Ovary (tissue), 3 donors: Measurements from ENCODE around the gene XRCC6.

Experiments
- EP300 ChIP-seq: sonication (generic); formaldehyde crosslinking; IDR thresholded peaks from one replicate; pipeline ENCODE4 v1.6.1; 2017; ENCODE audit warnings: antibody characterized with exemption
- POLR2A ChIP-seq: fragments of 450-650 bp; IDR thresholded peaks from one replicate; pipeline ENCODE4 v1.6.1; 2017; ENCODE audit warnings: antibody characterized with exemption, mild to moderate bottlenecking, moderate library complexity
- TF ChIP-seq, protein P1 (sequence below), 3 donors: fragments of 450-650 bp in 2 of 3; fragments of 200-600 bp in 1 of 3; IDR thresholded peaks; one replicate each; pipeline versions ENCODE4 v1.5.1 to v1.8.0; 2016 to 2022; ENCODE audit warnings: antibody characterized with exemption in 3 of 3, mild to moderate bottlenecking in 1 of 3
- donor health status: DM: no; HTN: no; CAD: no.

GRCh38 chr22:41682033-41682807 lies 61.1 kb downstream of the XRCC6 start:
- TF ChIP-seq, protein P1, sequence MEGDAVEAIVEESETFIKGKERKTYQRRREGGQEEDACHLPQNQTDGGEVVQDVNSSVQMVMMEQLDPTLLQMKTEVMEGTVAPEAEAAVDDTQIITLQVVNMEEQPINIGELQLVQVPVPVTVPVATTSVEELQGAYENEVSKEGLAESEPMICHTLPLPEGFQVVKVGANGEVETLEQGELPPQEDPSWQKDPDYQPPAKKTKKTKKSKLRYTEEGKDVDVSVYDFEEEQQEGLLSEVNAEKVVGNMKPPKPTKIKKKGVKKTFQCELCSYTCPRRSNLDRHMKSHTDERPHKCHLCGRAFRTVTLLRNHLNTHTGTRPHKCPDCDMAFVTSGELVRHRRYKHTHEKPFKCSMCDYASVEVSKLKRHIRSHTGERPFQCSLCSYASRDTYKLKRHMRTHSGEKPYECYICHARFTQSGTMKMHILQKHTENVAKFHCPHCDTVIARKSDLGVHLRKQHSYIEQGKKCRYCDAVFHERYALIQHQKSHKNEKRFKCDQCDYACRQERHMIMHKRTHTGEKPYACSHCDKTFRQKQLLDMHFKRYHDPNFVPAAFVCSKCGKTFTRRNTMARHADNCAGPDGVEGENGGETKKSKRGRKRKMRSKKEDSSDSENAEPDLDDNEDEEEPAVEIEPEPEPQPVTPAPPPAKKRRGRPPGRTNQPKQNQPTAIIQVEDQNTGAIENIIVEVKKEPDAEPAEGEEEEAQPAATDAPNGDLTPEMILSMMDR (IDR thresholded peaks at IDR 0.05): no peak
- TF ChIP-seq POLR2A: peak; percentile 91
- TF ChIP-seq EP300: no peak
